Activated T-helper 2 cell treated with anti-CD3 and anti-CD28 coated beads, Interferon-gamma antibody, Interleukin-2, Interleukin-4, amounts not matched to agents 10 μg/mL and 5 μg/mL and 100 μg/mL, durations not matched to agents 14 hours and 24 hours and 36 hours (primary cell): ENCODE data around the gene STAP1. TPM values are rescaled to one million over a fixed set of nuclear protein-coding genes. Genes with fewer than 3 reads are reported as not detected.
"Not testable (repeated sequence)": the region's sequence is repeated elsewhere in the genome, so short reads cannot be mapped to it uniquely, and the experiment has no call there.

Source experiments
- DNase-seq: peaks from one replicate; pipeline ENCODE4 v3.0.0; 2021; ENCODE audit warnings: low spot score
- H3K27ac Mint-ChIP-seq: one replicate; pipeline ENCODE4 v1.8.0; 2021; ENCODE audit warnings: mixed read lengths
- H3K27me3 Mint-ChIP-seq: one replicate; pipeline ENCODE4 v1.8.0; 2021; ENCODE audit warnings: low read depth, mixed read lengths
- H3K36me3 Mint-ChIP-seq: one replicate; pipeline ENCODE4 v1.8.0; 2021; ENCODE audit warnings: low read depth, mixed read lengths
- H3K4me1 Mint-ChIP-seq: one replicate; pipeline ENCODE4 v1.8.0; 2021; ENCODE audit warnings: low read depth, mixed read lengths
- H3K4me3 Mint-ChIP-seq: one replicate; pipeline ENCODE4 v1.8.0; 2021; ENCODE audit warnings: low read depth, mild to moderate bottlenecking, moderate library complexity, mixed read lengths
- H3K9me3 Mint-ChIP-seq: one replicate; pipeline ENCODE4 v1.8.0; 2021; ENCODE audit warnings: mixed read lengths
- intact Hi-C: fragments of 100-400 bp; cut with micrococcal nuclease; formaldehyde crosslinking; loops from one replicate; pipeline ENCODE4 v1.15.1; 2023
- total RNA-seq: library from RNA; stranded (reverse); gene quantifications from 2 replicates; pipeline ENCODE4 v1.2.3, GENCODE V29; 2022

Gene STAP1
- total RNA-seq, 1 donor from 2014 or later = 18.9 TPM

- Mint-ChIP-seq H3K36me3 (peaks cover 91% of the 10 kb centered on the region), H3K27ac (no peak overlapping the region), H3K4me3 (no peak overlapping the region), H3K9me3 (peaks cover 35% of the 10 kb centered on the region), H3K27me3 (no peaks in the 10 kb centered on the region), H3K4me1 (peaks cover 14% of the 10 kb centered on the region)
- intact Hi-C loops = no loop called here
- DNase-seq = no peak
Measured at GRCh38 chr4:67603310-67604028, 44.9 kb downstream of the STAP1 start.

DNA sequence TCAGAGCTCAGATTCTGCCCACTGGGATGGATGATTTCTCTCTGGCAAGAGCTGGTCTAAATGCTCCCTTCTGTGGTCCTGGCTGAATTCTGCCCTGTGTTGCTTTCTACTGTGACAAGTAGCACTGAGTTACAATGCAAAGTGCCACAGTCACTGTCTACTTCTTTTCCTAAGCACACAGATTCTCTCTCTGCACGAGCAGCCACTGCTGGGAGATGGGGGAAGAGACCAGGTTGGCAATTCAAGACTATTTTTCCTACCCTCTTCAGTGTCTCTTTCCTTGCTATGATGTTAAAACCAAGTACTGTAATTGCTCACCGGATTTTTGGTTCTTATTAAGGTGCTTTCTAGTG lies 45.5 kb downstream of the STAP1 start:
- no peak for DNase-seq
- Mint-ChIP-seq H3K9me3 (peaks cover 30% of the 10 kb centered on the region), H3K4me3 (no peak overlapping the region), H3K36me3 (peaks cover 91% of the 10 kb centered on the region), H3K4me1 (peaks cover 13% of the 10 kb centered on the region), H3K27ac (no peak overlapping the region), H3K27me3 (no peaks in the 10 kb centered on the region)
- intact Hi-C loops = no loop called here

- peaks cover 29% of the 10 kb centered on the region for H3K9me3 Mint-ChIP-seq
- H3K27me3 Mint-ChIP-seq = no peaks in the 10 kb centered on the region
- no peak for DNase-seq
- no peak overlapping the region for H3K4me3 Mint-ChIP-seq
- peaks cover 92% of the 10 kb centered on the region for H3K36me3 Mint-ChIP-seq
- intact Hi-C loops = no loop called here
- peaks cover 13% of the 10 kb centered on the region for H3K4me1 Mint-ChIP-seq
- H3K27ac Mint-ChIP-seq = no peak overlapping the region
Measured at GRCh38 chr4:67604749-67605148, 46.2 kb downstream of the STAP1 start.

DNA sequence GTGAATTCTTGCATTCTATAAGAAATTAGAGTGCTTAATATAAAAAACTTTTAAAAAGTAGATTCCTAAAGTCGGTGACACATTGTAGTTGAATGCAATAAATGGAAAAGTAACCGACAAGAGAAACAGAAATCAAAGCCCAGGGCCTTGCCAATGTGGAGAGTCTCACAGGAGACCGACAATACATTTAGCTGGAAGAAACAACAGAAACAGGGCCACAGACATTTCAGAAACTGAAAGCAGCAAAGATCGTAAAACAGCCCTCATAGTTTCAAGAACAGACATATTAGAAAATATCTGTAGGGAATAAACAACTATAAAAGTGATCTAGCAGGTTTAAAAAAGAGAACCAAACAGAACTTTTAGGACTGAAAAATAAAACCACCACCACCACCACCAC lies 49.5 kb downstream of the STAP1 start:
- peaks cover 75% of the 10 kb centered on the region for H3K36me3 Mint-ChIP-seq
- H3K4me1 Mint-ChIP-seq = peaks cover 13% of the 10 kb centered on the region
- H3K27me3 Mint-ChIP-seq = no peaks in the 10 kb centered on the region
- DNase-seq = no peak
- no peak overlapping the region for H3K4me3 Mint-ChIP-seq
- peaks cover 13% of the 10 kb centered on the region for H3K9me3 Mint-ChIP-seq
- peak overlapping the region; percentile 11 for H3K27ac Mint-ChIP-seq
- intact Hi-C loops = no loop called here

DNA sequence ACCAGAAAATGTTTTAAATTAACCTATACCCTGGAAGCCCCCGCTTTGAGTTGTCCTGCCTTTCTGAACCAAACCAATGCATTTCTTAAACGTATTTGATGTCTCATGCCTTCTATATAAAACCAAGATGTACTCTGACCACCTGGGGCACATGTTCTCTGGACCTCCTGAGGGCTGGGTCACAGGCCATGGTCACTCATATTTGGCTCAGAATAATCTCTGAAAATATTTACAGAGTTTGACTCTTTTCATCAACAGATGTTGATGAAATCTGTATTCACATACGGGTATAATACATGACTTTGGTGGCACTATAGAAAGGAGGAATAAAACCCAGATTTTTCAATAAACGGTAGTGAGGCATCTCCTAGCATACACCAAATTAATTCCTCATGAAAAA lies 55.7 kb downstream of the STAP1 start:
- DNase-seq = no peak
- Mint-ChIP-seq H3K4me1 (no peaks in the 10 kb centered on the region), H3K9me3 (peaks cover 9% of the 10 kb centered on the region), H3K36me3 (peaks cover 64% of the 10 kb centered on the region), H3K27me3 (no peaks in the 10 kb centered on the region), H3K27ac (no peak overlapping the region), H3K4me3 (no peak overlapping the region)
- intact Hi-C loops = no loop called here

DNA sequence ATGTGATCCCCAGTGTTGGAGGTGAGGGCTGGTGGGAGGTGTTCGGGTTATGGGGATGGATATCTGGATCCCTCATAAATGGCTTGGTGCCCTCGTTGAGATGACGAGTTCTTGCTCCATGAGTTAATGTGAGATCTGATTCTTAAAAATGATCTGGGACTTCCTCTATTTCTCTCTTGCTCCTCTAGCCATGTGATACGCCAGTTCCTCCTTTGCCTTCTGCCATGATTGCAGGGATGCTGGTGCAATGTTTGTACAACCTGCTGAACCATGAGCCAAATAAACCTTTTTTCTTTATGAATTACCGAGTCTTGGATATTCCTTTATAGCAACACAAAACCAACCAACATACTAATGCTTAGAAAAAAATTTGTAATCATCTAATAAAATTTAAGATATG lies 56.6 kb downstream of the STAP1 start:
- Mint-ChIP-seq H3K4me1 (no peaks in the 10 kb centered on the region), H3K9me3 (peaks cover 5% of the 10 kb centered on the region), H3K36me3 (peaks cover 61% of the 10 kb centered on the region), H3K27ac (no peak overlapping the region), H3K27me3 (no peaks in the 10 kb centered on the region), H3K4me3 (no peak overlapping the region)
- DNase-seq = no peak
- intact Hi-C loops = no loop called here

- Mint-ChIP-seq H3K27ac (no peak overlapping the region), H3K4me3 (no peak overlapping the region), H3K9me3 (peaks cover 4% of the 10 kb centered on the region), H3K4me1 (no peaks in the 10 kb centered on the region), H3K36me3 (peaks cover 67% of the 10 kb centered on the region), H3K27me3 (no peaks in the 10 kb centered on the region)
- no peak for DNase-seq
- intact Hi-C loops = no loop called here
Measured at GRCh38 chr4:67616478-67616877, 58.0 kb downstream of the STAP1 start.

DNA sequence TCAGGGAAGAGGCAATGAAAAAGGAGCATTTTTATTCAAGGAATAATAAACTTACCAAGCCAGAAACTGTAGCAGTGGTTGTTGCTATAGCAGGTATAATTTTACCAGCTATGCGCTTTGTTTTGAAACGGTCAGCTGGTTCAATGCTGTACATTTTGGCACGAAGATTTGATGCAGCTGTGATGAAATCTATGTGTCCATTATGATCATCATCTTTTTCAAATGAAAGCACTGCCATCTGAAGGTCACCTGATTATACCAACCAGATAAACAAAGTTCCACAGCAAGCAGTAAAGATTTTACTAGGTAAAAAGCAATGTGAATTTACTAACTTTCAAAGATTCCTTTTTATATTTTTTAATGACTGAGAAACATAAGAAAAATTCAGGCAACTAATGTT lies 66.4 kb downstream of the STAP1 start:
- no peaks in the 10 kb centered on the region for H3K9me3 Mint-ChIP-seq
- H3K27ac Mint-ChIP-seq = no peak overlapping the region
- no peak for DNase-seq
- no peaks in the 10 kb centered on the region for H3K27me3 Mint-ChIP-seq
- peaks cover 61% of the 10 kb centered on the region for H3K36me3 Mint-ChIP-seq
- peaks cover 3% of the 10 kb centered on the region for H3K4me1 Mint-ChIP-seq
- intact Hi-C loops = no loop called here
- no peak overlapping the region for H3K4me3 Mint-ChIP-seq

DNA sequence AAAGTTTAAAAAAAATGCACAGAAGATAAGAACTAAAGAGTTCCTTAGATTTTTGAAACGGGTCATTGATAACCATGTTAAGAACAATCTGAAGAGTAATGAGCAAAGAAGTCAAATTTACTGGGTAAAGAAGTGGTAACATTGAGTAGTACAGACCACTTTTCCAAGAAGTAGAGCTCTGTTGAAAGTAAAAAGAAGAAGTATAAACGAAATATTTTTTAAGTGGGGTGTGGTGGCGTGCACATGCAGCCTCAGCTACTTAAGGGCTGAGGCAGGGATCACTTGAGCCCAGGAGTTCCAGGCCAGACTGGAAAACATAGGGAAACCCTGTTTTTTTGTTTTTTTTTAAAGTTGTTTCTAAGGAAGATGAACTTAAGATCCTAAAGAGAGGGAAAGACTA lies 74.0 kb downstream of the STAP1 start:
- peak overlapping the region; percentile 88 for H3K27ac Mint-ChIP-seq

DNA sequence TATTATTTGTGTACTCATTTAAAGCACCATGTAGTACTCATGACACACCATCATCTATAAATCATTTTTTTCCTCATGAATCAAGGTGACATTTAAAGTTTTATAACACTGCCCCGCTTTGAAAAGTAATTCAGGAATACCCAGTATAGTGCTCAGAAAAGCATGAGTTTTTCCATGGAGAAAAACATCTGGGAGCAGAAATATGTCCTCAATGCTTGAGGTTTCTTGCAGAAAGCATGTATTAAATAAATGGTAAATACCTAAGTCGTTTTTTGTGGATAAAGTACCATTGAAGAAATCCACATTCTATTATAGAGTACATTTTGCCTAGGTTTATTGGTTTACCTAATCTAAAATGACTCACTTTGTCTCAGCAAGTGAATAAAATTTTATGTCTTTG lies 76.2 kb downstream of the STAP1 start:
- intact Hi-C loops = loop anchor here (5.0 kb wide), 1 partner anchor 52 kb away; no protein-coding TSS in a partner anchor
- peak overlapping the region; percentile 54 for H3K4me3 Mint-ChIP-seq
- no peak for DNase-seq

More for the DNA sequence above, 74.0 kb downstream of the STAP1 start:
- Mint-ChIP-seq H3K9me3 (peaks cover 6% of the 10 kb centered on the region), H3K36me3 (peaks cover 81% of the 10 kb centered on the region), H3K4me1 (peaks cover 22% of the 10 kb centered on the region), H3K4me3 (peak overlapping the region; percentile 87), H3K27me3 (no peaks in the 10 kb centered on the region)
- no peak for DNase-seq
- intact Hi-C loops = loop anchor here (2.0 to 5.0 kb wide), 2 partner anchors 50 to 88 kb away; partner anchors contain the start of gene CENPC

GRCh38 chr4:67635331-67635730 lies 76.8 kb downstream of the STAP1 start:
- H3K9me3 Mint-ChIP-seq = peaks cover 6% of the 10 kb centered on the region
- H3K4me3 Mint-ChIP-seq = no peak overlapping the region
- H3K27me3 Mint-ChIP-seq = no peaks in the 10 kb centered on the region
- intact Hi-C loops = no loop called here
- H3K4me1 Mint-ChIP-seq = peaks cover 23% of the 10 kb centered on the region
- no peak for DNase-seq
- H3K27ac Mint-ChIP-seq = no peak overlapping the region
- H3K36me3 Mint-ChIP-seq = peaks cover 85% of the 10 kb centered on the region

More for the DNA sequence above, 76.2 kb downstream of the STAP1 start:
- no peak overlapping the region for H3K27ac Mint-ChIP-seq
- H3K27me3 Mint-ChIP-seq = no peaks in the 10 kb centered on the region
- H3K9me3 Mint-ChIP-seq = peaks cover 6% of the 10 kb centered on the region
- peaks cover 83% of the 10 kb centered on the region for H3K36me3 Mint-ChIP-seq
- H3K4me1 Mint-ChIP-seq = peaks cover 24% of the 10 kb centered on the region

DNA sequence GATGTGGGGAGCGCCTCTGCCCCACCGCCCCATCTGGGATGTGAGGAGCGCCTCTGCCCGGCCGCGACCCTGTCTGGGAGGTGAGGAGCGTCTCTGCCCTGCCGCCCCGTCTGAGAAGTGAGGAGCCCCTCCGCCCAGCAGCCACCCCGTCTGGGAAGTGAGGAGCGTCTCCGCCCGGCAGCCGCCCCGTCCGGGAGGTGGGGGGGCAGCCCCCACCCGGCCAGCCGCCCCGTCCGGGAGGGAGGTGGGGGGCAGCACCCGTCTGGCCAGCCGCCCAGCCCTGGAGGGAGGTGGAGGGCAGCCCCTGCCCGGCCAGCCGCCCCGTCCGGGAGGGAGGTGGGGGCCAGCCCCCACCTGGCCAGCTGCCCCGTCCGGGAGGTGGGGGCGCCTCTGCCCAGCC lies 78.5 kb downstream of the STAP1 start:
- H3K4me3 Mint-ChIP-seq, DNase-seq, intact Hi-C loops, H3K27ac Mint-ChIP-seq, H3K27me3 Mint-ChIP-seq, H3K9me3 Mint-ChIP-seq: not testable (repeated sequence)
- Mint-ChIP-seq H3K4me1 (peaks cover 23% of the 10 kb centered on the region), H3K36me3 (peaks cover 78% of the 10 kb centered on the region)

DNA sequence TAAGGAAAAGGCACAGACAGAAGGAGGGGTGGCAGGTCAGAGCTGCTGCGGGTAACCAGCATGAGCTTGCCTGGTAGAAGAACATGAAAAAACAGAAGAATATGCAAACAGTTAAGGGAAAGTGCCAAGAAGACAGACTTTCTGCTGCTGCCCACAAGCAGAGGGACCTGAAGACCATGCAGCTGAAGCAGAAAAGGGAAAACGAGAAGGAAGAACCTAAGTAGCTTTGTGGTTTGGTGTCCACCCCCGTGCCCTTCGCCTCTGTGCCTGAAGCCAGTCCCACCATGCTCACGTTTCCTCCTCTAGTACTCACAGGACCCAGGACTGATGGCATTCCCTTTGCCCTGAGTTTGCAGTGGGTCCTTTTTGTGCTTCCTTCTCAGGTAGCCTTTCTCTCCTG lies 79.6 kb downstream of the STAP1 start:
- H3K4me3 Mint-ChIP-seq = no peak overlapping the region
- H3K4me1 Mint-ChIP-seq = peaks cover 23% of the 10 kb centered on the region
- intact Hi-C loops = no loop called here
- H3K27ac Mint-ChIP-seq = no peak overlapping the region
- H3K27me3 Mint-ChIP-seq = no peaks in the 10 kb centered on the region
- no peak for DNase-seq
- peaks cover 6% of the 10 kb centered on the region for H3K9me3 Mint-ChIP-seq
- peaks cover 78% of the 10 kb centered on the region for H3K36me3 Mint-ChIP-seq
